Nephron (organoid): ENCODE measurements around the gene HOMER1.
A peak's percentile ranks its signal among the peaks of the same experiment; 100 is the strongest.

Experiments used
- H3K27ac Mint-ChIP-seq, 3 experiments: 2 replicates each; pipeline ENCODE4 v1.8.0; 2020; ENCODE audit warnings: mixed read lengths in 3 of 3, mild to moderate bottlenecking in 2 of 3, moderate library complexity in 1 of 3
- H3K27me3 Mint-ChIP-seq: 2 replicates; pipeline ENCODE4 v1.8.0; 2021; ENCODE audit warnings: low read depth, mild to moderate bottlenecking, moderate library complexity, mixed read lengths
- H3K36me3 Mint-ChIP-seq: 2 replicates; pipeline ENCODE4 v1.8.0; 2020; ENCODE audit warnings: low read depth, mixed read lengths
- H3K4me1 Mint-ChIP-seq: 2 replicates; pipeline ENCODE4 v1.8.0; 2020; ENCODE audit warnings: mixed read lengths
- H3K4me3 Mint-ChIP-seq, 3 experiments: 2 replicates each; pipeline ENCODE4 v1.8.0; 2020; ENCODE audit warnings: mild to moderate bottlenecking in 3 of 3, mixed read lengths in 3 of 3, moderate library complexity in 2 of 3
- H3K9me3 Mint-ChIP-seq: 2 replicates; pipeline ENCODE4 v1.8.0; 2020; ENCODE audit warnings: mixed read lengths
- CTCF ChIP-seq, 3 experiments: fragments of 200-600 bp; sonication (generic); IDR thresholded peaks; one replicate each; pipeline ENCODE4 v1.5.0; 2021; ENCODE audit warnings: antibody characterized with exemption in 3 of 3; ENCODE audit not compliant: unreplicated experiment in 3 of 3

Gene HOMER1

GRCh38 chr5:79490323-79490936 is 23.5 kb downstream of the HOMER1 start:
- Mint-ChIP-seq H3K4me1 (peaks cover 6% of the 10 kb centered on the region), H3K27ac (no peak overlapping the region), H3K9me3 (no peaks in the 10 kb centered on the region), H3K4me3 (no peak overlapping the region), H3K27me3 (no peaks in the 10 kb centered on the region), H3K36me3 (no peaks in the 10 kb centered on the region)
- no peak for TF ChIP-seq CTCF (IDR thresholded peaks at IDR 0.05; ENCODE audit: unreplicated experiment in 3 of 3)

- Mint-ChIP-seq H3K27me3 (no peaks in the 10 kb centered on the region), H3K4me3 (no peak overlapping the region), H3K4me1 (peaks cover 6% of the 10 kb centered on the region), H3K36me3 (no peaks in the 10 kb centered on the region), H3K9me3 (peaks cover 2% of the 10 kb centered on the region), H3K27ac (no peak overlapping the region)
- TF ChIP-seq CTCF (IDR thresholded peaks at IDR 0.05; ENCODE audit: unreplicated experiment in 3 of 3): no peak
These were observed 24.2 kb downstream of the HOMER1 start for GRCh38 chr5:79489773-79490172.

- Mint-ChIP-seq H3K4me1 (peaks cover under 1% of the 10 kb centered on the region), H3K36me3 (peaks cover 4% of the 10 kb centered on the region), H3K27me3 (no peaks in the 10 kb centered on the region), H3K9me3 (peaks cover 3% of the 10 kb centered on the region), H3K4me3 (no peak overlapping the region), H3K27ac (no peak overlapping the region)
- no peak for TF ChIP-seq CTCF (IDR thresholded peaks at IDR 0.05; ENCODE audit: unreplicated experiment in 3 of 3)
These were observed 25.2 kb downstream of the HOMER1 start for GRCh38 chr5:79488775-79489174.

- peak overlapping the region in 2 of 3 experiments; percentile 17 to 33 for H3K27ac Mint-ChIP-seq
- no peaks in the 10 kb centered on the region for H3K27me3 Mint-ChIP-seq
- no peaks in the 10 kb centered on the region for H3K4me1 Mint-ChIP-seq
- H3K36me3 Mint-ChIP-seq: peaks cover 9% of the 10 kb centered on the region
- no peak overlapping the region for H3K4me3 Mint-ChIP-seq
- TF ChIP-seq CTCF (IDR thresholded peaks at IDR 0.05; ENCODE audit: unreplicated experiment in 3 of 3): no peak
- peaks cover 6% of the 10 kb centered on the region for H3K9me3 Mint-ChIP-seq
These were observed 25.9 kb downstream of the HOMER1 start for GRCh38 chr5:79488058-79488457.

GRCh38 chr5:79487251-79487650 is 26.7 kb downstream of the HOMER1 start:
- Mint-ChIP-seq H3K27ac (peak overlapping the region in 1 of 3 experiments; percentile 19), H3K4me1 (no peaks in the 10 kb centered on the region), H3K4me3 (no peak overlapping the region), H3K36me3 (peaks cover 11% of the 10 kb centered on the region), H3K9me3 (peaks cover 9% of the 10 kb centered on the region), H3K27me3 (no peaks in the 10 kb centered on the region)
- no peak for TF ChIP-seq CTCF (IDR thresholded peaks at IDR 0.05; ENCODE audit: unreplicated experiment in 3 of 3)

- no peaks in the 10 kb centered on the region for H3K27me3 Mint-ChIP-seq
- TF ChIP-seq CTCF (IDR thresholded peaks at IDR 0.05; ENCODE audit: unreplicated experiment in 3 of 3): no peak
- H3K4me1 Mint-ChIP-seq: peaks cover 3% of the 10 kb centered on the region
- no peak overlapping the region for H3K4me3 Mint-ChIP-seq
- H3K9me3 Mint-ChIP-seq: peaks cover 15% of the 10 kb centered on the region
- H3K27ac Mint-ChIP-seq: no peak overlapping the region
- peaks cover 17% of the 10 kb centered on the region for H3K36me3 Mint-ChIP-seq
These were observed 27.8 kb downstream of the HOMER1 start for GRCh38 chr5:79486116-79486515.
